Stimulated activated CD8-positive, alpha-beta memory T cell treated with anti-CD3 and anti-CD28 coated beads, Interleukin-7, amount 100 ng/mL, for 24 hours (primary cell): Measurements from ENCODE around the gene TUT4.
"Not testable (repeated sequence)": the region's sequence is repeated elsewhere in the genome, so short reads cannot be mapped to it uniquely, and the experiment has no call there.

Experiments used
- DNase-seq: peaks from one replicate; pipeline ENCODE4 v3.0.0-alpha.2; 2020; ENCODE audit warnings: low read depth

Gene TUT4, protein sequence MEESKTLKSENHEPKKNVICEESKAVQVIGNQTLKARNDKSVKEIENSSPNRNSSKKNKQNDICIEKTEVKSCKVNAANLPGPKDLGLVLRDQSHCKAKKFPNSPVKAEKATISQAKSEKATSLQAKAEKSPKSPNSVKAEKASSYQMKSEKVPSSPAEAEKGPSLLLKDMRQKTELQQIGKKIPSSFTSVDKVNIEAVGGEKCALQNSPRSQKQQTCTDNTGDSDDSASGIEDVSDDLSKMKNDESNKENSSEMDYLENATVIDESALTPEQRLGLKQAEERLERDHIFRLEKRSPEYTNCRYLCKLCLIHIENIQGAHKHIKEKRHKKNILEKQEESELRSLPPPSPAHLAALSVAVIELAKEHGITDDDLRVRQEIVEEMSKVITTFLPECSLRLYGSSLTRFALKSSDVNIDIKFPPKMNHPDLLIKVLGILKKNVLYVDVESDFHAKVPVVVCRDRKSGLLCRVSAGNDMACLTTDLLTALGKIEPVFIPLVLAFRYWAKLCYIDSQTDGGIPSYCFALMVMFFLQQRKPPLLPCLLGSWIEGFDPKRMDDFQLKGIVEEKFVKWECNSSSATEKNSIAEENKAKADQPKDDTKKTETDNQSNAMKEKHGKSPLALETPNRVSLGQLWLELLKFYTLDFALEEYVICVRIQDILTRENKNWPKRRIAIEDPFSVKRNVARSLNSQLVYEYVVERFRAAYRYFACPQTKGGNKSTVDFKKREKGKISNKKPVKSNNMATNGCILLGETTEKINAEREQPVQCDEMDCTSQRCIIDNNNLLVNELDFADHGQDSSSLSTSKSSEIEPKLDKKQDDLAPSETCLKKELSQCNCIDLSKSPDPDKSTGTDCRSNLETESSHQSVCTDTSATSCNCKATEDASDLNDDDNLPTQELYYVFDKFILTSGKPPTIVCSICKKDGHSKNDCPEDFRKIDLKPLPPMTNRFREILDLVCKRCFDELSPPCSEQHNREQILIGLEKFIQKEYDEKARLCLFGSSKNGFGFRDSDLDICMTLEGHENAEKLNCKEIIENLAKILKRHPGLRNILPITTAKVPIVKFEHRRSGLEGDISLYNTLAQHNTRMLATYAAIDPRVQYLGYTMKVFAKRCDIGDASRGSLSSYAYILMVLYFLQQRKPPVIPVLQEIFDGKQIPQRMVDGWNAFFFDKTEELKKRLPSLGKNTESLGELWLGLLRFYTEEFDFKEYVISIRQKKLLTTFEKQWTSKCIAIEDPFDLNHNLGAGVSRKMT (N-terminal part only)

DNA sequence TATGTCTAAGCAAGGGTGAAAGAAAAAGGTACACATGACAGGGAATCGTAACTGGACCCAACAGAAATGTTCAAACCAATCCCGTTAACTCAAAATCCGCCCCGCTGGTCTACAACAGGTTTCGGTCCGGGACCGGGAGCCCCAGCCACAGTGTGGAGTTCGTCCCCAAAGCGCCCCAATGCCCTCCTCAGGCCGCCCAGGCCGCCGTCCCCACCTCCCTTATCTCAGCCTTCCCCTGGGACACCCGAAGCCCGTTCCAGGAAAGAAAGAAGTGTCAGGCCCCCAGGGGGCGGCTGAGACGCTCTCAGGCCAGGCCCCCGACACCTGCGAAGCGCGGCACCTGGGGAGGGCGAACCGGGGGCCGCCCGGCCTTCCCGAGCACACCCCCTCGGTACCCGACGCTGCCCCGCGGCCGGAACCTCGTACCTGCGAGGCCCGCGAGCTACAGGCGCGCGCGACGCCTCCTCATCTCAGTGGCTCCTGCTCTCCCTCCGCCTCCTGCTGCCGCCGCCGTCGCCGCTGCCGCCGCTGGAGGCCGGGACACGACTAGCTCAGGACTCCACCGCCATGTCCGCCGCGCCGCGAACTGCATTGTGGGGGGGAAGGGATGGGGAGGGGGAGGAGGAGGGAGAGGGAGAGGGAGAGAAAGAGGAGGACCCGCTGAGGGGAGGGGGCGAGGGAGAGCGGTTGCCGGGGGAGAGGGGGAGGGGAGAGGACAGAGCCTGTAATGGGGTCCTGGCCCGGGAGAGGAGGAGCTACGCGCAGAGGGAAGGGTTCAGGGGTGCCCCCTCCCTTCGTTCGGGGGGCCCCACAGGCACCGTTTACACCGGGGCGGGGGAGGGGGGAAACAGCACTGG lies at the start of gene TUT4:
Gene TUT4 (minus strand): TSS at position 588 of the 857 bp plus-strand sequence. CDS start 26,812 bp downstream, outside the sequence.
- DNase-seq = peak; percentile 46

DNA sequence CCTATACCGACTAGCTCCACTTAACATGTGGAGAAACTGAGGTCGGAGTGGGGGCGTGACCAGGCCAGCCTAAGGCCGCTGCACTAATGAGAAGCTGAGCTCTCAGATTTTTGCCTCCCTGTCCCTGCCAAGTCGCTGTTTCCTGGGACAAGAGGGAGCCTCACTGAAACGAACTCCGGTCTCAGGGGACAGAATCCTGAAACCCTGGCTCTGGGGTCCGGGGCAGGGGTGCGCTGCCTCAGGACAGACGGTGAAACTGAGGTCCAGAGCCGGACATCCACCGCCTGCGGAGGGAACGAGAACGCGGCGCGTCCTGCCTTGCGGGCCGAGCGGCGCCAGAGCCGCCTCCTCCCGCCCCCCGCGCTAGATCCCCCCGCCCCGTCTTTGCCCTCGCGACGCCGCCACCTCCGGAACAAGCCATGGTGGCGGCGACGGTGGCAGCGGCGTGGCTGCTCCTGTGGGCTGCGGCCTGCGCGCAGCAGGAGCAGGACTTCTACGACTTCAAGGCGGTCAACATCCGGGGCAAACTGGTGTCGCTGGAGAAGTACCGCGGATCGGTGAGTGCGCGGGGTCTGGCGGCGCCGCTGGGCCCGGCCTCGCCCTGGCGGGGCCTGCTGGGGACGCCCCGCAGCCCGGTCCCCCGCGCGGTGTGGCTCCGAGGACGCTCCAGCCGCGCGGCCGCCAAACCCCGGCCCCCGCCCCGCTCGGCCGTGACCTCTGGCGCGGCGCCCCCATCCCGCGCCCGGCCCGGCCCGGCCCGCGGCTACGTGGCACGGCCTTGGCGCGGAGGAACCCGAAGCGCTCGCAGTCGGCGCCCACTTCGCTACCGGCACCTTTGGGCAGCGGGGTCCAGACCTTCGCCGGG lies 49.3 kb upstream of the TUT4 start, which contains the start of gene GPX7:
Gene GPX7 (plus strand): TSS at position 381 of the 865 bp plus-strand sequence. CDS start 39 bp downstream, at position 420.
- DNase-seq = peak; percentile 14

DNA sequence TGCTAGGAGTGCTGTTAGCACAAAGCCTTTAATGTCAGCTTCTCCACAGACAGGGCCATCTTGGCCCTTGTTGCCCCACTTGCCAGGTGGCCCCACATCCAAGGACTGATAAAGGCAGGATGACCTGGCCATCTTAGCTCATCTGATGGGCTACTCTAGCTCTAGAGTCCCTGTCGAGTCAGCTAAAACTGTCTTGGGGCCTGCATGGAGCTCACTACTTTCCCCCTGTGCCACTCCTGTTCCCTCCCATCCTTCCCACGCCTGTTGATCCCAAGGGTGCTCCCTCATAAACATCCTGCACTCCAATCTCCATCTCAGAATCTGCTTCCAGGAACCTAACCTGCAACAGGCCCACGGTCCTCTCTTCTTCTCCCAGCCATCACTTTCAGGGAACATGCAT lies 48.6 kb upstream of the TUT4 start:
- no peak for DNase-seq

DNA sequence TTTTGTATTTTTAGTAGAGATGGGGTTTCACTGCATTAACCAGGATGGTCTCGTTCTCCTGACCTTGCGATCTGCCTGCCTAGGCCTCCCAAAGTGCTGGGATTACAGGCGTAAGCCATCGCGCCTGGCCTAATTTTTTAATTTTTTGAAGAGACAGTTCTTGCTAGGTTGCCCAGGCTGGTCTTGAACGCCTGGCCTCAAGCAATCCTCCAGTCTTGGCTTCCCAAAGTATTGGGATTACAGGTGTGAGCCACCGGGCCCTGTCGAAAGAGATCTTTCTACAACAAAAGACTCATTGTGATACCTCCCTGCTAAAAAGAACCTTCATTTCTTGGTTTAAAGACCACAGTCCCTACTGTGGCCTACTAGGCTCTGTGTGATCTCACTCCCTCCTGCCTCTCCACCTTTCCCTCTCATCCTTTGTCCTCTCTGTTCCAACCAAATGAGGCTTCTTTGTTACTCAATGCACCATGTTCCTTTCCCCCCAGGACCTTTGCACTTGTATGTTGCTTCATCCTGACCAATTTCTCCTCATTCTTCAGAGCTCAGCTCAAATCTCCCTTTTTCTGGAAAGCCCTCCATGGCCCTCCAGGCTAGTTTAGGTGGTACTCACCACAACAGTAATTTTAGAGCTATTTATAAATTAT lies 47.8 kb upstream of the TUT4 start:
- no peak for DNase-seq

DNA sequence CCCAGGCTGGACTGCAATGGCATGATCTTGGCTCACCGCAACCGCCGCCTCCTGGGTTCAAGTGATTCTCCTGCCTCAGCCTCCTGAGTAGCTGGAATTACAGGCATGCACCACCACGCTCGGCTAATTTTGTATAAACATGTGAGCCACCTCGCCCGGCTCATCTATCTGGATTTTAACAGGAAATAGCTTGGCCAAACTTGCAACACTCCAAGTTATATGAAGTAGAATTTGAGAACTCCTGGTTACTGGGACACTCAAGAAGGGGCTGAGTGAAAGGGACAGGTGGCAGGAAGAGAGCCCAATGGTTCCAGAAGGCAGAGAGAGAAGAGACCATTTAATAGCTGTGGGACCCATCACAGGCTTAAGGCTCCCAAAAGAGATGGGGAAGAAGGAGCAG lies 46.3 kb upstream of the TUT4 start:
- DNase-seq = no peak

DNA sequence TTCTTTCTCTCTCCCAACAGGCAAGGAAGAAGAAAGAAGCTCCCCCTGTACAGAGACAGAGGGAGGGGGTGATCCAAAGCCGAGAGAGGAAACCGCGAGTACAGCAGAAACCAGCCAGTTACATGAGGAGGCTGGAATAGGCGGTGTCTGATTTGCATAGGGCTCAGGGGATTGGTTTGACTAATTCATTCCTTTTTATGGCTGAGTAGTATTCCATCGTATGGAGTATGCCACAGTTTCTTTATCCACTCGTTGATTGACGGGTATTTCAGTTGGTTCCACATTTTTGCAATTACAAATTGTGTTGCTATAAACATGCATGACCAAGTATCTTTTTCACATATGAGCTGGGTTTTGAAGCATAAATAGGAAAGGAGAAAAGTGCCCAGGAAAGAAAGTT lies 45.8 kb upstream of the TUT4 start:
- no peak for DNase-seq

DNA sequence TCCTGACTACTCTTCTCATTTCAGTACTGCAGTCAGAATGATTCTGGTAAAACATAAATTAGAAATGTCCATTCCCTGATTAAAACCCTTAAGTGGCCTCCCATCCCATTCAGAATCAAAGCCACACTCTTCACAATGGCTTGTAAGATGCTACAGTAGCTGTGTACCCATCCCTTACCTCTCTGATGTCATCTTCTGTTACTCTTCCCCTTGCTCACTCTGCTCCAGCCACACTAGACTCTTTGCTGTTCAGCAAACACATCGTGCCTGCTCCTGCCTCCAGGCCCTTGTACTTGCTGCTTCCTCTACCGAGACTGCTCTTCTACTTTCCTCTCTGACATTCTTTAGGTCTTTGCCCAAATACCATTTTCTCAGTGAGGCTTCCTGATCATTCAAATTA lies 45.0 kb upstream of the TUT4 start:
- DNase-seq = no peak

DNA sequence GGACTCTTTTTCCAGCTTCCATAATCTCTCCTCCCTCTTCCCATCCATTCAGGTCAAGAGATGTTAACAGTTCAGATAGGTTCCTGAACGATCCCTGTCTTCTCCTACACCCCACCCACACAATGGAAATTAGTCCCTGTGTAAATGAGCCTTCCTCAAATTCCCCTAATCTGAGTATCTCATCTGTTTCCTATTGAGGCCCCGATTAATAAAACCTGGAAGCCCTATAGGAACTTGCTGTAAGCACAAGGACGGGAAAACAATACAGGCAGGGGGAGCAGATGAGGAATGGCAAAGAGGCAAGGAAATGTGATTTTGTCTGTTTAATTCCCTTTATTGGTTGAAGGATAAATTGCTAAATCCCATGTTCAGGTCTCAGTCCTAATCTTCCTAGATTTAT lies 42.2 kb upstream of the TUT4 start:
- DNase-seq = no peak

DNA sequence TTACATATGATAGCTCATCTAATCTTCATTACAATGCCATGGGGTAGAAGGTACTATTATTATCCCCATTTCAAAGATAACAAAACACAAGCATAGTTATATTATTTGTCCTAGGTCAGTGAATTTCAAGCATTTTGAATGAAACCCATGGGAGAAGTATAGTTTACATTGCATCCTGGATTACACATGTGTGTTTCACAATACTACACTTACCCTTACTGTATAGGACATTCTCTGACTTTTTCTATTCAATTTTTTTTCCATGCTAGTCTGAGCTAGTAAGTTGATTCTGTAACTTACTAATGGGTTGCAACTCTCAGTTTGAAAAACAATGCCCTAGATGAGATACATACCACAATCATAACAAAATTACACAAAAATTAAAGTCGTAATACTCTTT lies 40.6 kb upstream of the TUT4 start:
- DNase-seq = no peak

DNA sequence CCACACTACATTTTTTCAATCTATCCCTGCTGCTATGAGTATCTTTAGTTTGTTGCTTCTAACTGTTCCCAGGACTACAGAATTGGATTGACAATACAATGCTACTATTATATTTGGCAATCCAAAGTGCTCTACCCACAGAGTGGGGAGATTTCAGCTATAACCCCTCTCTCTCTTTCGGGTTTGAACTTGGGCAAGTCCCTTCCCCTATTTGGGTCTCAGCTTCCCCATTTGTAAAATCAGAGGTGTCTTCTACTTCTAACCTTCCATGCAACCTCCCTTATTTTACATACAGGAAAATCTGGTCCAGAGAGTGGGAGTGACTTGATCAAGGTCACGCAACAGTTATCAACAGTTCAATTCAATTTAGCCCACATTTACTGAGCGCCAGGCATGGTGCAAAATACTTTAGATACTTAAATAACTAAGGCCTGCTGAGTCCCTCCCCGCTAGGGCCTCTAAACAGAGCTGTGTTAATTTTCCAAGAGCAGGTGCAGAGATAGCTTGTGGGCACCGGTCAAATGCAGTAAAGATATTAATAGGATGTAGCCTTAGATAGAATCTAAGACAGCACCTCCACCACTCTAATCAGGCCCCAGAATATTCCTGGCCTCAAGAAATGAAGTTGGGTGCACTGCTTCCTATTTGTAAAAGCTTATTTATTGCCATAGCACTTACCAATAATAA lies 39.9 kb upstream of the TUT4 start:
- no peak for DNase-seq

DNA sequence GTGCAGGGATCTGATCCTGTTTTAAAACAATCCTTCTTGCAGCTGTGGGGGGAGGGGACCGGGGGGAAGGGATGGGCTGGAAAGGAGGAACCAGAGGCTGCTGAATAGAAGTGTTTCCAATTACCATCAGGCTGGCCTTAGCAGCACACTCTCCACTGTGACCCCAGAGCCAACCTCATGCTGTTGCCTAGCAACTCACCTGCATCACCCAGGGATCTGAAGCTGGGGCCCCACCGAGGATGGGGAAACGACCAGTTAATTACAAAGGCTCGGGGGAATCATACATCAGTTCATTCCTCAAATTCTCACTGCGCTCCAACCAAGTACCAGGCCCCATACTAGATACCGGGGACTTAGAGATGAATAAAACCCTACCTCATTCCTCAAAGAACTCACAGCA lies 37.4 kb upstream of the TUT4 start:
- no peak for DNase-seq

DNA sequence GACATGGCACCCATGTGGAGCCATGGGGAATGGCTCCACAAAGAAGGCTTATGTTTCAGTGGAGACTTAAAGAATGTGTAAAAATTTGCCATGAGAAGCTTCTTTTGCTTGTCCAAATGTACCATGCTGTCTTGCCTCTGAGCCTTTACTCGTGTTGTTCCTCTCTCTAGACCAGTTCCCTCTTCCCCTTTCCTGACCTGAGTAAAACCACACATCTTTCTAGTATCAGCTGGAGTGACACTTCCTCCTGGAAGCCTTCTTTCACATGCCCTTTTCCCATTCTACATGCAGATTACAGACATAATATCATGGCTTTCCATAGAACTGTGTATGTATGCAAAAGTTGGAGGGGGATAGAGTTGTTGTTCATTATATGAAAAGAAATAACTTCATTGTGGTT lies 35.6 kb upstream of the TUT4 start:
- no peak for DNase-seq

DNA sequence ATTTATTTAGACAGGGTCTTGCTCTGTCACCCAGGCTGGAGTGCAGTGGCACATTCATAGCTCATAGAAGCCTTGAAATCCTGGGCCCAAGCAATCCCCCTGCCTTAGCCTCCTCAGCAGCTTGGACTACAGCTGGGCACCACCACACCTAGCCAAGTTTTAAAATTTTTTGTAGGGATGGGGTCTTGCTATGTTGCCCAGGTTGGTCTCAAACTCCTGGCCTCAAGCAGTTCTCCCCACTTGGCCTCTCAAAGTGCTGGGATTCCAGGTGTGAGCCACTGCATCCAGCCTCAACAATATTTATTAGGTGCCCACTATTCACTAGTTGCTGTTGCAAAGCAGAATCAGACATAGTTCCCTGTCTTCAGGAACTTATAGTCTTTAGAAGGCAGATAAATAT lies 35.1 kb upstream of the TUT4 start:
- DNase-seq = no peak

DNA sequence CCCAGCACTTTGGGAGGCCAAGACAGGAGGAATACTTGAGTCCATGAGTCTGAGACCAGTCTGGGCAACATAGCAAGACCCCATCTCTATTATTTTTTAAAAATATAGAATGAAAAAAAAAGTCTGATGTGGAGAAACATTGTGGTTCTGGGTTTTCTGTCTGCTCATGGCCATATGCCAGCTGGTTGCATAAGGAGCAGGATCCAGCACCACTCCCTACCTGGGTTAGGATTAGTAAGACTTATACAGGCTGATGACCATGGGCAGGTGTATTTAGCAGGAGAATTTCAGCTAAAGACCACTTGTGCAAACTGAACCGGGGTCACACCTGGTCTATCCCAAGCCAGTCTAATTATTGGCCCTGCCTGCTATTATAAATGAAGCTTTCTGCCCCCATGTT lies 32.6 kb upstream of the TUT4 start:
- DNase-seq = no peak

DNA sequence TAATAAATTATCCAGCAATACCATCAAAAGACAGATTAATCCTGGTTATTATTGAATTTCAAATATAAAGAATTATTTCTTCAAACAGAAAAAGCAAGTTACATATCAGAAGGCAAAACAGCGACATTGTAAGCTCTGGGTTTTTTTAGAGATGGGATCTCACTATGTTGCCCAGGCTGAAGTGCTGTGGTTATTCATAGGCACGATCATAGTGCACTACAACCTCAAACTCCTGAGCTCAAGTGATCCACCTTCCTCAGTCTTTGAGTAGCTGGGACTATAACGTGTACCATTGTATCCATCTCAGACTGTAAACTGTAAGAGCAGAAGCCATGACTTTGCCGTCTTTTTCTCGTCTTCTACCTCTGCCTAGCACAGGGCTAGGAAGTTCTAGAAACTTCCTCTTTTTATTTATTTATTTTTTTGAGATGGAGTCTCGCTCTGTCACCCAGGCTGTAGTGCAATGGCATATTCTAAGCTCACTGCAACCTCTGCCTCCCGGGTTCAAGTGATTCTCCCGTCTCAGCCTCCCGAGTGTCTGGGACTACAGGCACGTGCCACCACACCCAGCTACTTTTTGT lies 29.3 kb upstream of the TUT4 start:
- no peak for DNase-seq

DNA sequence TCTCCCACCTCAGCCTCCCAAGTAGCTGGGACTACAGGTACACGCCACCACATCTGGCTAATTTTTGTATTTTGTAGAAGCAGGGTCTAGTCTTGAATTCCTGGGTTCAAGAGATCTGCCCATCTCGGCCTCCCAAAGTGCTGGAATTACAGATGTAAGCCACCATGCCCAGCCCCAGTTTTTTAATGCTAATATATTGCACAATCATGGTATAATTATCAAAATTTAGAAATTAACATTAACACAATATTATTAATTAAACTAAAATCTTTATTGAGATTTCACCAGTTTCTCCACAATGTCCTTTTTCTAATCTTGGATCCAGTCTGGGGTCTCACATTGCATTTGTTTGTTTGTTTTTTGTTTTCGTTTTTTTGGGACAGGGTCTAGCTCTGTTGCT lies 27.4 kb upstream of the TUT4 start:
- DNase-seq = no peak

DNA sequence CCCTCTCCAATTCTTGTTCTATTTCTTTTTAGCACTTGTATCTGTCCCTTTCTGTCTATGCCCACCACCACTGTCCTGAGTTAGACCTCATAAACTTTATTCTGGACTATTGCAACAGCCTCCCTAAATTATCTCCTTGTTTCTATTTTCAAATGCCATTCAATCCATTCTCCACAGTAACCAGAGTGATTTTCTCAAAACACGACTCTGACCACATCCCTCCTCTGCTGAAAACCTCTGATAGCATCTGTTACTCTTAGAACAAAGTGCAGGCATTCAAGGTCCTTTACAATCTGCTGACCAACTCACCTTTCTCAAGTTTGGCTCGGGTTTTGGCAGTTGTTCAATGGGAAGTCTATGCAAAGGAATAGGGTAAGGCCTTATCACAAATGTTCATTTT lies 26.5 kb upstream of the TUT4 start:
- no peak for DNase-seq

DNA sequence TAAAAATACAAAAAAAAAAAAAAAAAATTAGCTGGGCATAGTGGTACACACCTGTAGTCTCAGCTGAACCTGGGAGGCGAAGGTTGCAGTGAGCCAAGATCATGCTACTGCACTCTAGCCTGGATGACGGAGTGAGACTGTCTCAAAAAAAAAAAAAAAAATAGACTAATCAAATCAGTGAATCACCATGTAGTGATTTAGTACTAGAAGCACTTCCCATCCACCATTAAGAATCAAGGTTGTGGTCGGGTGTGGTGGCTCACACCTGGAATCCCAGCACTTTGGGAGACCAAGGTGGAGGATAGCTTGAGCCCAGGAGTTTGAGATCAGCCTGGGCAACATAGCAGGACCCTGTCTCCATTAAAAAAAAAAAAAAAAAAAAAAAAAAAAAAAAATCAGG lies 25.2 kb upstream of the TUT4 start:
- not testable (repeated sequence) for DNase-seq

DNA sequence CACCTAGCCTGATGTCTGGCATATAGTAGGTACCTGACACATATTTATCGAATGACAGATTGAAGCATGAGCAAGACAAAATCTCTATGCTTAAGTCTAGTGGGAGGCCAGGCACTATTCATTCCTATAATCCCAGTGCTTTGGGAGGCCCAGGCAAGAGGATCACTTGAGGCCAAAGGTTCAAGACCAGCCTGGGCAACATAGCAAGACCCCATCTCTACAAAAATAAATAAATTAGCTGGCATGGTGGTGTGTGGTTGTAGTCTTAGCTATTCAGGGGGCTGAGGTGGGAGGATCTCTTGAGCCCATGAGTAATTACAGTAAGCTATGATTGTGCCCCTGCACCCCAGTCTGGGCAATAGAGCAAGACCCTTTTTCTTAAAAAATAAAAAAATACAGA lies 23.2 kb upstream of the TUT4 start:
- no peak for DNase-seq
